ENCODE results near the gene SNURF.
"Not testable (repeated sequence)": the region's sequence is repeated elsewhere in the genome, so short reads cannot be mapped to it uniquely, and the experiment has no call there.

The SNURF gene

GRCh38 chr15:24971772-24972171 lies 17.0 kb downstream of the SNURF start:
- DNase-seq, result no peak

GRCh38 chr15:24972707-24973106 lies 17.9 kb downstream of the SNURF start:
- not testable (repeated sequence) for DNase-seq

DNA sequence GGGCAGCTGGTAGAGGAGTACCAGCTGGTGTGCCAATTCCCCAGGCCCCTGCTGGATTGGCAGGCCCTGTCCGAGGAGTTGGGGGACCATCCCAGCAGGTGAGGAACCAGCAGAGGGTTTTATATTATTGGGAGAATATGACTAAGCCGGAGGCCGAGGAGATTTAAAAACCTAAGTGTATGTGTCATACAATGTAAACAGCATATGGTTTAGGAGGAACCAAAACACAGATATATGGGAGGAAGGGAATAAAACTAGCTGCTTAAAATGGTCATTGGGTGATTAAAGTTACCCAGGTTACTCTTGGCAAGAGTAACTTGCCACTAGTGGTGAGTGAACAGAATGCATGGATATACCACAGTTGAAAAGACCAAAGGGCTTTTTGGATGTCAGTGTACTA lies 22.1 kb downstream of the SNURF start:
- no peak for DNase-seq

DNA sequence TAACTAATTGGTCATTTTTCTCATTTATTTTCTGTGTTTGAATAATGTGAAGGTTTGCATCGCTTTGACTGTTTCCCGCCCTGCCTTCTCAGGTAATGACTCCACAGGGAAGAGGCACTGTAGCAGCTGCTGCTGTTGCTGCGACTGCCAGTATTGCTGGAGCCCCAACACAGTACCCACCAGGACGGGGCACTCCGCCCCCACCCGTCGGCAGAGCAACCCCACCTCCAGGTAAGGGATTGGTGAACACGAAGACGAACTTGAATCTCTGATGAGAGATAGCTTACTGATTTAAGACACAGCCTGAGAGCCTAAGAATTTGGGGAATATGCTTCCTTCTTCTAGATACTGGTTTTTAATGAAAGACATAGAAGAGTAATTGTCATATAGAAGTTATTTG lies 22.9 kb downstream of the SNURF start:
- DNase-seq, result no peak

DNA sequence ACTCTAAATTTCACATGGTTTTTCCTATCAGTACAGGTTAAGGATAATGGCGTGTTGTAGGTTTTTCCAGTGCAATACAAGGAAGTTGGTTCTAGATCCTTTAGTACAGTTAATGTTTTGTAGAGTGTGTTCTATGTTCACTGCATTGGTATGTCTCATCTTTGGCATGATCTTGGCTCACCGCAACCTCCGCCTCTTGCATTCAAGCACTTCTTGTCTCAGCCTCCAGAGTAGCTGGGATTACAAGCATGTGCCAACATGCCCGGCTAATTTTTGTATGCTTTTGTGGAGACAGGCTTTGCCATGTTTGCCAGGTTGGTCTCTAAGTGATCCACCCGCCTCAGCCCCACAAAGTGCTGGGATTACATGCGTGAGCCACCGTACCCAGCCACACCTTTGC lies 30.4 kb downstream of the SNURF start:
- DNase-seq, result no peak

GRCh38 chr15:24986653-24987052 lies 31.9 kb downstream of the SNURF start:
- no peak for DNase-seq

Data from midbrain (tissue), 1 donor.